Measurements from ENCODE around the gene TNFRSF1A. TPM values are rescaled to one million over a fixed set of nuclear protein-coding genes. Genes with fewer than 3 reads are reported as not detected.

The TNFRSF1A gene
- total and polyA plus RNA-seq, 9 of the 15 experiments (the other 6 are each of a cell fraction or from before 2014, with no cell fraction given) = 0.76 to 43.5 (median 30.0) TPM

GRCh38 chr12:6340745-6341416, 995 bp downstream of the TNFRSF1A start (continued):
- TF ChIP-seq, protein P1, sequence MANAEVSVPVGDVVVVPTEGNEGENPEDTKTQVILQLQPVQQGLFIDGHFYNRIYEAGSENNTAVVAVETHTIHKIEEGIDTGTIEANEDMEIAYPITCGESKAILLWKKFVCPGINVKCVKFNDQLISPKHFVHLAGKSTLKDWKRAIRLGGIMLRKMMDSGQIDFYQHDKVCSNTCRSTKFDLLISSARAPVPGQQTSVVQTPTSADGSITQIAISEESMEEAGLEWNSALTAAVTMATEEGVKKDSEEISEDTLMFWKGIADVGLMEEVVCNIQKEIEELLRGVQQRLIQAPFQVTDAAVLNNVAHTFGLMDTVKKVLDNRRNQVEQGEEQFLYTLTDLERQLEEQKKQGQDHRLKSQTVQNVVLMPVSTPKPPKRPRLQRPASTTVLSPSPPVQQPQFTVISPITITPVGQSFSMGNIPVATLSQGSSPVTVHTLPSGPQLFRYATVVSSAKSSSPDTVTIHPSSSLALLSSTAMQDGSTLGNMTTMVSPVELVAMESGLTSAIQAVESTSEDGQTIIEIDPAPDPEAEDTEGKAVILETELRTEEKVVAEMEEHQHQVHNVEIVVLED (CRISPR knock-in tag; IDR thresholded peaks at IDR 0.05) = no peak
- TF ChIP-seq RBM25 (IDR thresholded peaks at IDR 0.05; ENCODE audit: low read depth, low read length, severe bottlenecking) (no peak), CSDE1 (IDR thresholded peaks at IDR 0.05) (no peak), ZNF316 (IDR thresholded peaks at IDR 0.05) (no peak), ZBTB11 (CRISPR knock-in tag; IDR thresholded peaks at IDR 0.05) (no peak), RBM34 (IDR thresholded peaks at IDR 0.05; ENCODE audit: borderline replicate concordance, insufficient read depth, low read length) (no peak), MEIS2 (IDR thresholded peaks at IDR 0.05; ENCODE audit: partially characterized antibody) (no peak), ZNF347 (CRISPR knock-in tag; IDR thresholded peaks at IDR 0.05; ENCODE audit: low read depth) (no peak), SRSF3 (IDR thresholded peaks at IDR 0.05; ENCODE audit: insufficient read depth, low read length) (no peak)
- TF ChIP-seq, protein P2, sequence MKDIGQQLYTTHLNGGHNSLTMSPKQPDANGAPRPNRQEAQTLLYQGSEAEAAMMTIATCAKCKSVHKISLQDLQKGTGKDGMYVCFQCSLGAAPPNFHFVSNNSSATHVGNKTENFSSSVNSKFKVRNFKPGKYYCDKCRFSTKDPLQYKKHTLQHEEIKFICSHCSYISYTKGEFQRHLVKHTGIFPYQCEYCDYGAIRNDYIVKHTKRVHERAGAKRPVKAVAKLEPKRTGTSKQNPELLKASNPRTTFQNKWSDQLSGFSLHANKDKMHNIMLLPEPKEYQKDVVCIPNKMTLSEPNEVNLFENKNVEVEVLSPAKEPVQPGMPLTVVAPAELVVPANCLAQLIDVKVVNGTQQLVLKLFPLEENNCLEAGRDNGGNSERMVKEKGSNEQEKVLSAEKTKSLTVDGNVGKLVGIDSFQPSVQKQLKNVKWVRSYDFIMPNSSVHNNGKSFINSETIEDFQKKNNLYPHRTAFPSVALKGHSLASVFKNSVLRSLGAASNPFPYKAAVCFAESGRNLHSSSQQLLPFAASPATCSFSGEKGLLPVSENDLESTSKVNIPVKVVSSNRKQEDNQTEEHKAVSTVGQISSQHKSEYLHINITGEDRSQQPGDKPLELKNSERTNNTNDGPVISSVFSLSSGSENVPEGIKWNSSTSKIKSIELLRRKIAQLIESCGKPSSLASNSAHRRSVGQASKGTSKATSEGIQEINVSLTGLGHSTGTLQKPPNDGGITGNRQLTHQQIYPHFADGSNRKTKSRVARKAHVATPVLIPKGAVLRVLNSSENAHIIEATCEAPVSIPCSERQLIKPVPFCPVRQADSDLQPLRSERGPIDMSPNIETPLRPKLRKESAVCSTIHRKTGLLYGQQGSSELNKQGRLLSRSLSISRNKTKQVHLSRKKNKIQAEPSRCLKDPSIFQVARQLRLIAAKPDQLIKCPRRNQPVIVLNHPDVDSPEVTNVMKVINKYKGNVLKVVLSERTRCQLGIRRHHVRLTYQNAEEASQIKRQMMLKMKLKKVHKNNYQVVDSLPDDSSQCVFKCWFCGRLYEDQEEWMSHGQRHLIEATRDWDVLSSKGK (CRISPR knock-in tag; IDR thresholded peaks at IDR 0.05) = no peak
- TF ChIP-seq, protein P3, sequence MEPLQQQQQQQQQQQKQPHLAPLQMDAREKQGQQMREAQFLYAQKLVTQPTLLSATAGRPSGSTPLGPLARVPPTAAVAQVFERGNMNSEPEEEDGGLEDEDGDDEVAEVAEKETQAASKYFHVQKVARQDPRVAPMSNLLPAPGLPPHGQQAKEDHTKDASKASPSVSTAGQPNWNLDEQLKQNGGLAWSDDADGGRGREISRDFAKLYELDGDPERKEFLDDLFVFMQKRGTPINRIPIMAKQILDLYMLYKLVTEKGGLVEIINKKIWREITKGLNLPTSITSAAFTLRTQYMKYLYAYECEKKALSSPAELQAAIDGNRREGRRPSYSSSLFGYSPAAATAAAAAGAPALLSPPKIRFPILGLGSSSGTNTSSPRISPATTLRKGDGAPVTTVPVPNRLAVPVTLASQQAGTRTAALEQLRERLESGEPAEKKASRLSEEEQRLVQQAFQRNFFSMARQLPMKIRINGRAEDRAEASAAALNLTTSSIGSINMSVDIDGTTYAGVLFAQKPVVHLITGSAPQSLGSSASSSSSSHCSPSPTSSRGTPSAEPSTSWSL (CRISPR knock-in tag; IDR thresholded peaks at IDR 0.05; ENCODE audit: borderline replicate concordance) = no peak

Data from K562 (cell line).